KOPT-K1 (cell line): Measurements from ENCODE around the gene TRIM15.
"Not testable (repeated sequence)": the region's sequence is repeated elsewhere in the genome, so short reads cannot be mapped to it uniquely, and the experiment has no call there.

Experiments
- H3K27ac ChIP-seq: fragments of 200-600 bp; sonication (generic); 2 replicates; pipeline ENCODE4 v1.5.1; 2016; ENCODE audit warnings: antibody characterized with exemption, mild to moderate bottlenecking, low read depth, low read length; ENCODE audit not compliant: poor library complexity, severe bottlenecking
- H3K36me3 ChIP-seq: fragments of 200-600 bp; sonication (generic); 2 replicates; pipeline ENCODE4 v1.5.1; 2017; ENCODE audit warnings: antibody characterized with exemption, mild to moderate bottlenecking, low read length, moderate library complexity; ENCODE audit not compliant: insufficient read depth
- H3K9me3 ChIP-seq: fragments of 200-600 bp; sonication (generic); 2 replicates; pipeline ENCODE4 v1.5.1; 2017; ENCODE audit warnings: antibody characterized with exemption, low read length, mild to moderate bottlenecking; ENCODE audit not compliant: insufficient read depth, poor library complexity, severe bottlenecking

Gene TRIM15

GRCh38 chr6:30154709-30155519 lies 8.4 kb upstream of the TRIM15 start:
- Histone ChIP-seq H3K9me3 (no peaks in the 10 kb centered on the region), H3K27ac (no peak overlapping the region), H3K36me3 (no peaks in the 10 kb centered on the region)

GRCh38 chr6:30155520-30156261 lies 7.7 kb upstream of the TRIM15 start:
- Histone ChIP-seq H3K27ac (no peak overlapping the region), H3K9me3 (no peaks in the 10 kb centered on the region), H3K36me3 (no peaks in the 10 kb centered on the region)

GRCh38 chr6:30156262-30156599 lies 7.1 kb upstream of the TRIM15 start:
- Histone ChIP-seq H3K36me3 (no peaks in the 10 kb centered on the region), H3K9me3 (no peaks in the 10 kb centered on the region), H3K27ac (no peak overlapping the region)

- no peaks in the 10 kb centered on the region for H3K9me3 ChIP-seq
- no peaks in the 10 kb centered on the region for H3K36me3 ChIP-seq
- no peak overlapping the region for H3K27ac ChIP-seq
These were observed 6.6 kb upstream of the TRIM15 start for GRCh38 chr6:30156774-30157173.

GRCh38 chr6:30157581-30157980 lies 5.8 kb upstream of the TRIM15 start:
- Histone ChIP-seq H3K9me3 (no peaks in the 10 kb centered on the region), H3K27ac (no peak overlapping the region), H3K36me3 (no peaks in the 10 kb centered on the region)

GRCh38 chr6:30157999-30158398 lies 5.3 kb upstream of the TRIM15 start:
- H3K9me3 ChIP-seq, result no peaks in the 10 kb centered on the region
- H3K27ac ChIP-seq, result no peak overlapping the region
- H3K36me3 ChIP-seq, result no peaks in the 10 kb centered on the region

- Histone ChIP-seq H3K9me3 (no peaks in the 10 kb centered on the region), H3K36me3 (no peaks in the 10 kb centered on the region), H3K27ac (no peak overlapping the region)
These were observed 4.8 kb upstream of the TRIM15 start for GRCh38 chr6:30158475-30159040.

GRCh38 chr6:30160008-30160784 lies 3.1 kb upstream of the TRIM15 start:
- no peak overlapping the region for H3K27ac ChIP-seq
- no peaks in the 10 kb centered on the region for H3K9me3 ChIP-seq
- no peaks in the 10 kb centered on the region for H3K36me3 ChIP-seq

GRCh38 chr6:30160785-30161531 lies 2.4 kb upstream of the TRIM15 start, which contains the start of gene TRIM10:
Gene TRIM10 (minus strand): TSS chr6:30161211. CDS start chr6:30160858, 353 bp downstream.
- H3K27ac ChIP-seq, result no peak within 1 kb of the TSS
- no peaks in the 10 kb centered on the region for H3K36me3 ChIP-seq
- H3K9me3 ChIP-seq, result no peaks in the 10 kb centered on the region

- Histone ChIP-seq H3K9me3 (no peaks in the 10 kb centered on the region), H3K27ac (no peak overlapping the region)
These were observed 869 bp upstream of the TRIM15 start for GRCh38 chr6:30162265-30163089.

GRCh38 chr6:30163918-30164654 lies 740 bp downstream of the TRIM15 start:
- H3K27ac ChIP-seq, result no peak overlapping the region
- H3K36me3 ChIP-seq, result no peaks in the 10 kb centered on the region
- H3K9me3 ChIP-seq, result no peaks in the 10 kb centered on the region

More at GRCh38 chr6:30162265-30163089, 869 bp upstream of the TRIM15 start:
- H3K36me3 ChIP-seq, result no peaks in the 10 kb centered on the region

GRCh38 chr6:30164714-30165113 lies 1.4 kb downstream of the TRIM15 start:
- H3K9me3 ChIP-seq, result no peaks in the 10 kb centered on the region
- H3K27ac ChIP-seq, result no peak overlapping the region
- no peaks in the 10 kb centered on the region for H3K36me3 ChIP-seq

- H3K9me3 ChIP-seq, H3K27ac ChIP-seq, H3K36me3 ChIP-seq: not testable (repeated sequence)
These were observed 1.9 kb downstream of the TRIM15 start for GRCh38 chr6:30165238-30165637.
